BLaER1 (cell line): ENCODE data around the gene FOXP2.

ENCODE experiments used
- H3K27ac ChIP-seq: shearing (Covaris generic); formaldehyde crosslinking; 2 replicates; pipeline ENCODE4 v1.8.1; 2022
- H3K27me3 ChIP-seq: shearing (Covaris generic); formaldehyde crosslinking; 2 replicates; pipeline ENCODE4 v1.8.1; 2022
- H3K36me3 ChIP-seq: shearing (Covaris generic); formaldehyde crosslinking; 2 replicates; pipeline ENCODE4 v1.8.1; 2022
- H3K4me1 ChIP-seq: shearing (Covaris generic); formaldehyde crosslinking; 2 replicates; pipeline ENCODE4 v1.8.1; 2022
- H3K4me2 ChIP-seq: shearing (Covaris generic); formaldehyde crosslinking; 2 replicates; pipeline ENCODE4 v1.8.1; 2022
- H3K4me3 ChIP-seq: shearing (Covaris generic); formaldehyde crosslinking; 2 replicates; pipeline ENCODE4 v1.8.1; 2022
- H3K9ac ChIP-seq: shearing (Covaris generic); formaldehyde crosslinking; 2 replicates; pipeline ENCODE4 v1.8.1; 2022
- H3K9me3 ChIP-seq: shearing (Covaris generic); formaldehyde crosslinking; 2 replicates; pipeline ENCODE4 v1.8.1; 2022
- H4K20me1 ChIP-seq: shearing (Covaris generic); formaldehyde crosslinking; 2 replicates; pipeline ENCODE4 v1.8.1; 2022
- Cebpa-rat ChIP-seq: shearing (Covaris generic); IDR thresholded peaks from 2 replicates; pipeline ENCODE4 v1.8.1; 2022

FOXP2 gene

DNA sequence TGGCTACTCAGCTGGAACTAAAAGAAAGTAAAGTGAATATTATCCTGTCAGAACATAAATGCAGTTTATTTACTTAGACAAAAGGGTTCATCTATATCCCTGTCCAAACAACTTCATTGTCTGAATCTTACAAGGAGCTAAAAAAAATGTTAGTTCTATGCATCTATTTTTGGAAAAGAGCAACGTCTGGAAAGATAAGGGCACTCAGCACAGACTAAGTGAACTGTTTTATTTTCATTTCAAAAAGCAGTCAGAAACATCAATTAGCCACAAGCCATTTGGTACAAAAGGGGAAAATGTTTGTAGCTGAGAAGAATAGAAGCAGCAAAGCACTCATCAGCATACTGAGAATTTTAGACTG, 245.5 kb downstream of the FOXP2 start:
- no peaks in the 10 kb centered on the region for H4K20me1 ChIP-seq
- H3K4me1 ChIP-seq = peaks cover 19% of the 10 kb centered on the region
- no peaks in the 10 kb centered on the region for H3K27me3 ChIP-seq
- no peak overlapping the region for H3K27ac ChIP-seq
- no peaks in the 10 kb centered on the region for H3K9me3 ChIP-seq
- H3K4me2 ChIP-seq = peak overlapping the region; percentile 31
- TF ChIP-seq Cebpa-rat = no peak
- no peak overlapping the region for H3K9ac ChIP-seq
- H3K4me3 ChIP-seq = no peak overlapping the region
- no peaks in the 10 kb centered on the region for H3K36me3 ChIP-seq

DNA sequence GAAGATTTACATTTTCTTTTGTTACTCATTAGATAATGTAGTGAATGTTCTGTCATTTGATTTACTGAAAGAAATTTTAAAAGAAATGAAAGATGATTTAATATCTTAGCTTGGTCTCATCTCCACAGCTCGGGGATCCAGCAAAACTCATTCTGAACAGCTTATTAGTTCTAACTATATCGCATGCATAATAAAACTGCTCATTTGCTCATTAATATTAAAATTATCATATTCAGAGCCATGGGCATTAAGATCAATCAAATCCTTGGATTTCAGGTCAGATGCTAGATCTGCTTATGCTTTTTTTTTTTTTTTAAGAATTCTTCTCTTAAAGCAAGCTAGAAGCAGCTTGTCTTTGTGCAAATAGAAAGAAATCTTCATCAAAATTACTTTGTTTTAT, 246.1 kb downstream of the FOXP2 start:
- Histone ChIP-seq H3K9me3 (no peaks in the 10 kb centered on the region), H3K4me1 (peaks cover 19% of the 10 kb centered on the region), H3K4me2 (no peak overlapping the region), H4K20me1 (no peaks in the 10 kb centered on the region), H3K4me3 (no peak overlapping the region), H3K36me3 (no peaks in the 10 kb centered on the region), H3K9ac (no peak overlapping the region), H3K27me3 (no peaks in the 10 kb centered on the region), H3K27ac (no peak overlapping the region)
- TF ChIP-seq Cebpa-rat = no peak

DNA sequence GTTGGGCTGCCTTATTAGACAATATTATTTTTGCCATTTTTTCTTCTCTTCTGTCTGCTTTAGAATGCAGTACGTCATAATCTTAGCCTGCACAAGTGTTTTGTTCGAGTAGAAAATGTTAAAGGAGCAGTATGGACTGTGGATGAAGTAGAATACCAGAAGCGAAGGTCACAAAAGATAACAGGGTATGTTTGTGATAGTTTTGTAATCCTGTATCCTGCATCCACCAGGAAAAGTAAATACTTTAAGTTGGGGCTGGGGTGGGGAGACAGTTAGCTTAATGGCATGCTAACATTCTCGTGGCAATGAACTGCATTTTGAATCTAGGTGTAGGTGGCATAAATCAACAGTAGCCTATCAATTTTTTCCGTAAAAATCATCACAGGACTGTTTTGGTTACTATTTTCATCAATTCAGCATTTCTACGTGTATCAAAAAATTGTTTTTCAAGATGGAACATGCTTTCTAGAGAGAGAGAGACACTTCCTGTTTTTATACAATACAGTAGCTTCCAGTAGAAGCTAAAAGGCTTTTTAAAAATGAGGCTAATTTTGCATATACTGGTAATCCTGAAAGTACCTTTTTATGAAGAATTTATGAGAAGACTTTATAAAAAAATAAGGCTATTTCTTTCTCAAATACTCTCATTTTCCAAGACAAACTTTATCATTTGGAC, 247.5 kb downstream of the FOXP2 start:
- no peak for TF ChIP-seq Cebpa-rat
- no peak overlapping the region for H3K4me3 ChIP-seq
- H3K9me3 ChIP-seq = no peaks in the 10 kb centered on the region
- H3K27ac ChIP-seq = no peak overlapping the region
- no peaks in the 10 kb centered on the region for H3K36me3 ChIP-seq
- H3K9ac ChIP-seq = no peak overlapping the region
- H4K20me1 ChIP-seq = no peaks in the 10 kb centered on the region
- H3K4me2 ChIP-seq = no peak overlapping the region
- no peaks in the 10 kb centered on the region for H3K27me3 ChIP-seq
- peaks cover 11% of the 10 kb centered on the region for H3K4me1 ChIP-seq

DNA sequence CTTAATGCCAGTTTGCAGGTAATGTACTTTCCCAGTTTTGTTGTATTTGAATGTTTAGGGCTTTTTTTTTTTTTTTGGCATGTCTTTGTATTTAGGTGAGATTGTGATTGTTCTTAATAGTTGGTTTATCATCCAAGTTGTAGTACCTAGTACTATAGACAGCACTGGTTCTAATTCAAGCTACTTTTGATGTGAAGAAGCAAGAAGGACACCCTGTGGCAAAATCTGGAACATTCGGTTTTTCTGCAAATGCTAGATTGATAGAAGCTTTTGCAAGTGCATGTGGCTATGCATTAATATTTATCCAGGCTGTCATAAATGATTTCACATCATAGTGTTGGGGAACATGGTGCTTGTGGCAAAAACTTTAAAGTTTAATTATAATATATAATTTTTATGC, 248.9 kb downstream of the FOXP2 start:
- H4K20me1 ChIP-seq = no peaks in the 10 kb centered on the region

DNA sequence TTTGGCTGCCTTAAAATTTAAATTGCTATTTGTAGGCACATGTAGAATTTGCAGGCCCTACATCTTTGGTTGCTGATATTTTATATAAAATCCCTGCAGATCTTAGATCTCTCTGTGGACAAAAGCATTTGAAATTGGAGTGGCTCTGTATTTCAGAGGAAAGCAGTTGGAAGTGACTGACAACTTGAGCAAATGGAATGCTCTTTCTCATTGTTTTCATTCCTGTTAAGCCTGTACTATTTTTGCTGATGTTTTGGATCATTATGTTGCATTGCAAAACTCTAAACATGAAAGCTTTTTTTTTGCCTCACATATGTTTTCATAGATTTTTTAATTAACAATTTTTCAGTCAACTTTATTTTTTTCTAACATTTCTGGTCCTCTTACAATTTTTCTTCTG, 256.1 kb downstream of the FOXP2 start:
- TF ChIP-seq Cebpa-rat = no peak
- no peak overlapping the region for H3K4me2 ChIP-seq

More for the DNA sequence above, 248.9 kb downstream of the FOXP2 start:
- no peak overlapping the region for H3K4me2 ChIP-seq
- no peak overlapping the region for H3K9ac ChIP-seq
- no peaks in the 10 kb centered on the region for H3K36me3 ChIP-seq
- no peak overlapping the region for H3K4me3 ChIP-seq
- no peaks in the 10 kb centered on the region for H3K27me3 ChIP-seq
- no peak overlapping the region for H3K27ac ChIP-seq
- TF ChIP-seq Cebpa-rat = no peak
- H3K9me3 ChIP-seq = no peaks in the 10 kb centered on the region
- peaks cover 11% of the 10 kb centered on the region for H3K4me1 ChIP-seq

GRCh38 chr7:114671563-114672123, 257.0 kb downstream of the FOXP2 start:
- no peak overlapping the region for H3K4me2 ChIP-seq
- H3K9me3 ChIP-seq = no peaks in the 10 kb centered on the region
- no peak for TF ChIP-seq Cebpa-rat
- H3K4me1 ChIP-seq = no peaks in the 10 kb centered on the region
- no peaks in the 10 kb centered on the region for H4K20me1 ChIP-seq
- H3K27ac ChIP-seq = no peak overlapping the region
- no peak overlapping the region for H3K4me3 ChIP-seq
- no peak overlapping the region for H3K9ac ChIP-seq
- no peaks in the 10 kb centered on the region for H3K36me3 ChIP-seq
- no peaks in the 10 kb centered on the region for H3K27me3 ChIP-seq

More for the DNA sequence above, 256.1 kb downstream of the FOXP2 start:
- H3K27ac ChIP-seq = no peak overlapping the region
- H4K20me1 ChIP-seq = no peaks in the 10 kb centered on the region
- H3K36me3 ChIP-seq = no peaks in the 10 kb centered on the region
- no peaks in the 10 kb centered on the region for H3K4me1 ChIP-seq
- no peaks in the 10 kb centered on the region for H3K27me3 ChIP-seq
- H3K4me3 ChIP-seq = no peak overlapping the region
- no peaks in the 10 kb centered on the region for H3K9me3 ChIP-seq
- no peak overlapping the region for H3K9ac ChIP-seq

- Histone ChIP-seq H3K4me2 (no peak overlapping the region), H3K9me3 (no peaks in the 10 kb centered on the region), H3K4me1 (no peaks in the 10 kb centered on the region), H3K9ac (no peak overlapping the region), H3K27ac (no peak overlapping the region), H4K20me1 (no peaks in the 10 kb centered on the region), H3K27me3 (no peaks in the 10 kb centered on the region), H3K36me3 (no peaks in the 10 kb centered on the region), H3K4me3 (no peak overlapping the region)
- TF ChIP-seq Cebpa-rat = no peak
Observed at GRCh38 chr7:114678116-114678515, 263.5 kb downstream of the FOXP2 start.

DNA sequence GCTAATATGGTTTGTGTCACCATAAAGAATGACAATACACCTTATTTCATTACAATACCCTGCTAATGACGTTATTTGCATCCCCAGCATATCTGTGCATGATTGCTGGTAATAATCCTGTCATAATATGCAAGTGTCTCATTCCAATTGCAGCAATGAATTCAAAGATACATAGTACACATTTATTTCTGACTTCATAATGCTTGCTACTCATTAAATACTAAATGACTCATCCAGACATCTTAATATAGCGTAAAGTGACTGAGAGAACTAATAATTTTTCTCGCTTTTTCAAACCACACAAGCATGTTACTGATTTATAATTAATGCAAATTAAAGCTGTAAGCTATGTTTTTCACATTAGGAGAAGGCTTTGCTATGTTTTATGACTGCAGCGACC, 272.6 kb downstream of the FOXP2 start:
- H3K36me3 ChIP-seq = no peaks in the 10 kb centered on the region
- H4K20me1 ChIP-seq = no peaks in the 10 kb centered on the region
- no peak for TF ChIP-seq Cebpa-rat
- no peaks in the 10 kb centered on the region for H3K9me3 ChIP-seq
- H3K4me2 ChIP-seq = no peak overlapping the region
- H3K9ac ChIP-seq = no peak overlapping the region
- H3K4me1 ChIP-seq = no peaks in the 10 kb centered on the region
- H3K27me3 ChIP-seq = no peaks in the 10 kb centered on the region
- H3K27ac ChIP-seq = no peak overlapping the region
- H3K4me3 ChIP-seq = no peak overlapping the region

GRCh38 chr7:114688443-114689055, 273.9 kb downstream of the FOXP2 start:
- no peak overlapping the region for H3K27ac ChIP-seq
- H3K9me3 ChIP-seq = no peaks in the 10 kb centered on the region
- H3K36me3 ChIP-seq = no peaks in the 10 kb centered on the region
- H3K4me2 ChIP-seq = no peak overlapping the region
- H3K27me3 ChIP-seq = no peaks in the 10 kb centered on the region
- H3K4me1 ChIP-seq = no peaks in the 10 kb centered on the region
- no peaks in the 10 kb centered on the region for H4K20me1 ChIP-seq
- TF ChIP-seq Cebpa-rat = no peak
- H3K9ac ChIP-seq = no peak overlapping the region
- H3K4me3 ChIP-seq = no peak overlapping the region

DNA sequence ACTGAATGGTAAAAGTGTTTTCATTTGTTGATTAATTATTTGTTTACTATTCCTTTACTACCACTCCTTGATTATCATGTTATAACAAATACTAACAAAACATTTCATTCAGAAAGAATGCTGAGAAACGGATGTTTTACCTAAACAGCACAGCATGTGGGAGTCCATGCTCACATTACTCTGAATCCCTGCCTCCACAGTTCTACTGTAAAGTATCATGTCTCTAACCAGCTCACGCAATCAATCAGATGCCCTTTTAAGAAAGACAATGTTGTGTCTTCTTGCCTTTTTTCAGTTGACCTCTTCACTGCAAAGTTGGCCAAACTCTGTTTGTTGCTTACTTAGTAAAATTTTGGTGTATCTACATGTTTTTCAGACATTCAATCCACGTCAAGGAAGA, 274.8 kb downstream of the FOXP2 start:
- H3K9me3 ChIP-seq = no peaks in the 10 kb centered on the region
- H3K9ac ChIP-seq = no peak overlapping the region
- H3K27ac ChIP-seq = no peak overlapping the region
- no peaks in the 10 kb centered on the region for H3K27me3 ChIP-seq
- H3K36me3 ChIP-seq = no peaks in the 10 kb centered on the region
- no peak overlapping the region for H3K4me3 ChIP-seq
- no peak for TF ChIP-seq Cebpa-rat
- no peak overlapping the region for H3K4me2 ChIP-seq
- H4K20me1 ChIP-seq = no peaks in the 10 kb centered on the region
- no peaks in the 10 kb centered on the region for H3K4me1 ChIP-seq
